Endothelial cell of umbilical vein (primary cell): ENCODE data around the gene TSSK6. TPM values are rescaled to one million over a fixed set of nuclear protein-coding genes. Genes with fewer than 3 reads are reported as not detected.

Source experiments
- BruUV-seq: library from RNA; stranded (reverse); fragments of 400-500 nt; replicated peaks from 2 replicates; lab custom pipeline; 2021; lab: Mats Ljungman, UMichigan
- CTCF ChIA-PET: fragments of 300-600, 350-600 bp; sonication (Branson Sonifier 250); formaldehyde crosslinking; loops from one replicate; lab custom pipeline; 2021; ENCODE audit warnings: antibody characterized with exemption, inconsistent platforms; lab: Charles Lee
- POLR2A ChIA-PET: fragments of 300-600, 350-600 bp; sonication (Branson Sonifier 250); formaldehyde crosslinking; loops from one replicate; lab custom pipeline; 2021; ENCODE audit warnings: antibody characterized with exemption, inconsistent platforms; lab: Charles Lee
- DNase-seq: peaks from one replicate; pipeline ENCODE4 v3.0.0-alpha.2; 2011; ENCODE audit warnings: low read depth, low spot score
- FAIRE-seq: peaks from 2 replicates; lab custom pipeline; 2011; peaks lifted over from hg19 to GRCh38; lab: Jason Lieb, UNC
- H2AFZ ChIP-seq: 2 replicates; pipeline ENCODE4 v1.6.0; 2012; ENCODE audit warnings: low read depth, low read length, control low read depth, inconsistent platforms
- H3K27ac ChIP-seq: 2 replicates; pipeline ENCODE4 v1.5.1; 2011; ENCODE audit warnings: low read depth, mild to moderate bottlenecking, control low read depth, low read length, moderate library complexity; ENCODE audit not compliant: insufficient read depth
- H3K27me3 ChIP-seq, 2 experiments: 2 replicates each; pipeline versions ENCODE4 v1.6.0 to v1.6.1; 2011; ENCODE audit warnings: low read length in 2 of 2, mixed read lengths in 1 of 2; ENCODE audit not compliant: control insufficient read depth in 2 of 2, insufficient read depth in 2 of 2
- H3K36me3 ChIP-seq, 2 experiments: 2 replicates in 1 of 2; 3 replicates in 1 of 2; pipeline ENCODE4 v1.5.1; 2011; ENCODE audit warnings: low read length in 2 of 2, mild to moderate bottlenecking in 1 of 2, moderate library complexity in 1 of 2; ENCODE audit not compliant: control insufficient read depth in 2 of 2, insufficient read depth in 2 of 2; ENCODE audit errors: extremely low read depth in 1 of 2
- H3K4me1 ChIP-seq: 3 replicates; pipeline ENCODE4 v1.5.1; 2011; ENCODE audit warnings: mild to moderate bottlenecking, low read length; ENCODE audit not compliant: control insufficient read depth, insufficient read depth; ENCODE audit errors: extremely low read depth
- H3K4me2 ChIP-seq: 2 replicates; pipeline ENCODE4 v1.6.1; 2011; ENCODE audit warnings: low read length, control low read depth, mixed read lengths; ENCODE audit not compliant: insufficient read depth
- H3K4me3 ChIP-seq, 3 experiments: fragments of 200-600 bp in 1 of 3; sonication (generic), shearing (Covaris generic) in 1 of 3; replicated peaks in 1 of 3; 2 replicates each; pipeline ENCODE4 v1.5.1; 2011 to 2016; ENCODE audit warnings: control low read depth in 3 of 3, low read length in 3 of 3, mild to moderate bottlenecking in 2 of 3, inconsistent platforms in 1 of 3, low read depth in 1 of 3, moderate library complexity in 1 of 3; ENCODE audit not compliant: insufficient read depth in 1 of 3
- H3K79me2 ChIP-seq: 2 replicates; pipeline ENCODE4 v1.6.0; 2012; ENCODE audit warnings: low read length, inconsistent platforms; ENCODE audit not compliant: control insufficient read depth, insufficient read depth
- H3K9ac ChIP-seq: replicated peaks from 2 replicates; pipeline ENCODE3; 2011; ENCODE audit warnings: low read length, control low read depth; ENCODE audit not compliant: insufficient read depth; ENCODE audit errors: extremely low read depth
- H3K9me1 ChIP-seq: replicated peaks from 3 replicates; pipeline ENCODE4 v1.6.0; 2011; ENCODE audit warnings: mild to moderate bottlenecking, low read length; ENCODE audit not compliant: control insufficient read depth, insufficient read depth; ENCODE audit errors: extremely low read depth
- H3K9me3 ChIP-seq: replicated peaks from 2 replicates; pipeline ENCODE4 v1.5.1; 2012; ENCODE audit warnings: low read length, inconsistent platforms; ENCODE audit not compliant: control insufficient read depth, insufficient read depth
- H4K20me1 ChIP-seq: replicated peaks from 2 replicates; pipeline ENCODE3; 2011; ENCODE audit warnings: mild to moderate bottlenecking, low read length; ENCODE audit not compliant: control insufficient read depth, insufficient read depth; ENCODE audit errors: extremely low read depth
- EZH2 ChIP-seq: IDR thresholded peaks from 2 replicates; pipeline ENCODE4 v1.6.1; 2012; ENCODE audit warnings: borderline replicate concordance, low read depth, mild to moderate bottlenecking, moderate library complexity, low read length, inconsistent platforms; ENCODE audit not compliant: severe bottlenecking
- FOS ChIP-seq: IDR thresholded peaks from 2 replicates; pipeline ENCODE4 v1.6.1; 2011; ENCODE audit warnings: mild to moderate bottlenecking, low read length, moderate library complexity, borderline replicate concordance; ENCODE audit not compliant: insufficient read depth
- GATA2 ChIP-seq: IDR thresholded peaks from 2 replicates; pipeline ENCODE4 v1.7.0; 2011; ENCODE audit warnings: low read depth, mild to moderate bottlenecking, moderate library complexity, mixed read lengths, low read length; ENCODE audit not compliant: insufficient read length, insufficient read depth
- JUN ChIP-seq: IDR thresholded peaks from 2 replicates; pipeline ENCODE4 v1.6.1; 2011; ENCODE audit warnings: borderline replicate concordance, low read depth; ENCODE audit not compliant: insufficient read length, insufficient read depth
- MYC ChIP-seq: IDR thresholded peaks from one replicate; pipeline ENCODE4 v1.6.1; 2011; ENCODE audit warnings: mild to moderate bottlenecking, low read depth, low read length
- POLR2A ChIP-seq: IDR thresholded peaks from 2 replicates; pipeline ENCODE4 v1.6.1; 2012; ENCODE audit warnings: low read depth, mild to moderate bottlenecking, control low read depth, low read length
- POLR2AphosphoS5 ChIP-seq: IDR thresholded peaks from 2 replicates; pipeline ENCODE4 v1.6.1; 2012; ENCODE audit warnings: low read depth, mild to moderate bottlenecking, control low read depth, low read length, moderate library complexity; ENCODE audit not compliant: insufficient read depth
- dilution Hi-C: fragments of 300-500 bp; cut with MboI; formaldehyde crosslinking; loops from one replicate; pipeline ENCODE4 v1.15.0; 2019; ENCODE audit warnings: low sequenced_read_pairs; ENCODE audit not compliant: extremely low pct_ligation_motif_present
- intact Hi-C: fragments of 100-400 bp; cut with micrococcal nuclease; formaldehyde crosslinking; loops from one replicate; pipeline ENCODE4 v1.10.0; 2022
- polyA plus RNA-seq, 4 experiments: library from polyadenylated mRNA; depleted of rRNA in 3 of 4; stranded (reverse) in 3 of 4; unstranded in 1 of 4; fragments of >200 nt; gene quantifications; 2 replicates each; pipeline versions ENCODE4 v1.2.1 to v1.2.3, GENCODE V29; 2011 to 2012; ENCODE audit warnings: missing spikeins in 1 of 4
- total RNA-seq: library from RNA; stranded (reverse); gene quantifications from 2 replicates; pipeline ENCODE4 v1.2.3, GENCODE V29; 2021
- TF ChIP-seq, protein P1 (sequence below), 2 donors: IDR thresholded peaks; 1 replicate in 1 of 2; 2 replicates in 1 of 2; pipeline ENCODE4 v1.5.1; 2011; ENCODE audit warnings: low read length in 2 of 2, mild to moderate bottlenecking in 2 of 2, moderate library complexity in 2 of 2, control low read depth in 1 of 2, inconsistent platforms in 1 of 2, low read depth in 1 of 2; ENCODE audit not compliant: insufficient read depth in 1 of 2; ENCODE audit errors: extremely low read depth in 1 of 2
- TF ChIP-seq, protein P2 (sequence below): IDR thresholded peaks from 2 replicates; pipeline ENCODE4 v1.6.1; 2011; ENCODE audit not compliant: insufficient read depth, insufficient read length

Gene TSSK6
- total and polyA plus RNA-seq, 2 donors (not counting 3 experiments of a cell fraction or from before 2014, with no cell fraction given), result 0.76 to 0.82 TPM

DNA sequence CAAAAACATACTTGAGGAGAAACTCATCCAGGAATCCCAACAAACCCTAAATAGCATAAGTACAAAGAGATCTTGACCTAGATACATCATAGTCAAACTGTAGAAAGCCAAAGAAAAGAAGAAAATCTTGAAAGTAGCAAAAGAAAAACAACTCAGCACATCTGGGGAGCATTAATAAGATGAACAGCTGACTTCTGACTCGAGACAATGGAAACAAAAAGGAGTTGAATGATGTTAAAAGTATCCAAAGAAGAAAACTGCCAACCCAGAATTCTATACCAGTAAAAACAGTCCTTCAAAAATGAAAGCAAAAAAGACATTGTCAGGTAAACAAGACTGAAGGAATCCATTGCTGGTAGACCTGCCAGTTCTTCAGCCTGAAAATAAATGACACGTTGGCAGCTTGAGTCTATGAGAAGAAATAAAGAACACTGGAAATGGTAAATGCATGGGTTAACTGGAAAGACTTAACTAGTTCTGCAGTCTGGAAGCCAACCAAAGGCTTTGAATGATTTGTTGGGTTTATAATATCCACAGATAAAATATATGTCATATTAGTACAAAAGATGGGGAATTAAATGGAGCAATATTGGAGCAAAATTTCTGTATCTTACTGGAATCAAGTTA is 46.8 kb downstream of the TSSK6 start:
- CTCF ChIA-PET, result no interaction called here

More for the DNA sequence above, 46.8 kb downstream of the TSSK6 start:
- peaks cover 74% of the 10 kb centered on the region for H3K79me2 ChIP-seq
- FAIRE-seq (peak; percentile 18), DNase-seq (no peak)
- intact Hi-C loops (no loop called here), dilution Hi-C loops (no loop called here)
- BruUV-seq, result no TSS peak
- no peak overlapping the region for H3K4me2 ChIP-seq
- H4K20me1 ChIP-seq, result peaks cover 4% of the 10 kb centered on the region
- no peaks in the 10 kb centered on the region for H3K27me3 ChIP-seq
- no peak overlapping the region for H3K9ac ChIP-seq
- H3K9me3 ChIP-seq, result peaks cover 5% of the 10 kb centered on the region
- TF ChIP-seq POLR2A, result no peak
- TF ChIP-seq EZH2, result no peak
- TF ChIP-seq MYC, result no peak
- no peak for TF ChIP-seq FOS
- no peak for TF ChIP-seq GATA2
- TF ChIP-seq, protein P1, sequence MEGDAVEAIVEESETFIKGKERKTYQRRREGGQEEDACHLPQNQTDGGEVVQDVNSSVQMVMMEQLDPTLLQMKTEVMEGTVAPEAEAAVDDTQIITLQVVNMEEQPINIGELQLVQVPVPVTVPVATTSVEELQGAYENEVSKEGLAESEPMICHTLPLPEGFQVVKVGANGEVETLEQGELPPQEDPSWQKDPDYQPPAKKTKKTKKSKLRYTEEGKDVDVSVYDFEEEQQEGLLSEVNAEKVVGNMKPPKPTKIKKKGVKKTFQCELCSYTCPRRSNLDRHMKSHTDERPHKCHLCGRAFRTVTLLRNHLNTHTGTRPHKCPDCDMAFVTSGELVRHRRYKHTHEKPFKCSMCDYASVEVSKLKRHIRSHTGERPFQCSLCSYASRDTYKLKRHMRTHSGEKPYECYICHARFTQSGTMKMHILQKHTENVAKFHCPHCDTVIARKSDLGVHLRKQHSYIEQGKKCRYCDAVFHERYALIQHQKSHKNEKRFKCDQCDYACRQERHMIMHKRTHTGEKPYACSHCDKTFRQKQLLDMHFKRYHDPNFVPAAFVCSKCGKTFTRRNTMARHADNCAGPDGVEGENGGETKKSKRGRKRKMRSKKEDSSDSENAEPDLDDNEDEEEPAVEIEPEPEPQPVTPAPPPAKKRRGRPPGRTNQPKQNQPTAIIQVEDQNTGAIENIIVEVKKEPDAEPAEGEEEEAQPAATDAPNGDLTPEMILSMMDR (IDR thresholded peaks at IDR 0.05; ENCODE audit: extremely low read depth in 1 of 2, insufficient read depth in 1 of 2, low read depth in 1 of 2, low read length in 2 of 2), result no peak
- TF ChIP-seq POLR2AphosphoS5, result no peak
- TF ChIP-seq JUN, result no peak
- TF ChIP-seq, protein P2, sequence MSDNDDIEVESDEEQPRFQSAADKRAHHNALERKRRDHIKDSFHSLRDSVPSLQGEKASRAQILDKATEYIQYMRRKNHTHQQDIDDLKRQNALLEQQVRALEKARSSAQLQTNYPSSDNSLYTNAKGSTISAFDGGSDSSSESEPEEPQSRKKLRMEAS, result no peak
- H3K36me3 ChIP-seq, result peaks cover 12 to 19% of the 10 kb centered on the region in 2 experiments
- H3K9me1 ChIP-seq, result no peaks in the 10 kb centered on the region
- H3K4me3 ChIP-seq, result no peak overlapping the region
- POLR2A ChIA-PET, result no interaction called here
- no peak overlapping the region for H3K27ac ChIP-seq
- H3K4me1 ChIP-seq, result peaks cover 8% of the 10 kb centered on the region
- no peak overlapping the region for H2AFZ ChIP-seq
